HG02943 (cell line): ENCODE results near the gene GCN1.

Experiments
- ATAC-seq: cut with Tn5 transposase; IDR thresholded peaks from one replicate; pipeline ENCODE4 v1.9.1; 2021; ENCODE audit warnings: mild to moderate bottlenecking, low read depth, moderate library complexity; ENCODE audit not compliant: unreplicated experiment

The GCN1 gene

GRCh38 chr12:120098756-120099470 lies 95.6 kb downstream of the GCN1 start:
- no peak for ATAC-seq

DNA sequence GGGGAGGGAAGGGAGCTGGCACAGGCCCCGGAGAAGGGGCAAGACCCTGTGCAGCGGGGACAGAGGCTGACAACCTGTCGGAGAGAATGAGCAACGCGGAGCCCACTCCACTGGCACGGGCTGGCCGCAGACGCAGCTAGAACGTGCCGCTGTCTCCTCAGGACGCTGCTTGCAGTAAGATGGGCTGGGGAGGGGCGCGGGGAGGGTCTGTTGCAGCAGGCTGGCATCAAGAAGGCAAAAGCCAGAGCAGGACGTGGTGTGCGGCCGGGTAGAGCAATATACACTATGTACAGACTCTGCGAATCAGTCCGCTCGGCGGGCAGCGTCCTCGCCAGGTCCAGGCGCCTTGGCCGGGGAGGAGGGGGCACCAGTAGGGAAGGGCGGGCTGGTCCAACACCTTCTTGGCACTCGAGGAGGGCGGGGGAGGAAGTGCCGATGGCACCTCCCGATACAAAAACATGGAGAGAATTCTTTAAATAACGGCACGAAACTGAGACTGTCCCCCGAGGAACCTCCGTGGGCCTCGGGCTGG lies 97.8 kb downstream of the GCN1 start:
- ATAC-seq = no peak

DNA sequence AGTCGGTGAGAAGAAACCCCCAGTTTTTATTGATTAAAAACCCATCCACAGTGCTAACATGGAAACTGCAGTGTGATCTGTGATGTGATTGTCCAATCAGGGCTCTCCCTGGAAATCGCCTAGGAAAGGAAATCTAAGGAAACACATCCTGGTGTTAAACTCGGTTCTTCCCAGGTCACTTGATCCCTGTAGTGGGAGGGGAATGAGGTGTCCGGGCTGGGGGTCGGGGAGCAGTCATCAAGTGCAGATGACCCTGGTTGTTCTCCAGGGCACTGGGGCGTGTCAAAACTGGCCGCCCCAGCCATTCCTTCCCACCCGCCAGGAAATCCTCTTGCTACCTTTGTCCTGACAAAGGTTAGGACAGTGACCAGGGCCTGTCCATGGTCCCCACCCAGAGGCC lies 98.8 kb downstream of the GCN1 start:
- ATAC-seq = no peak

- ATAC-seq = no peak
Measured at GRCh38 chr12:120095331-120095730, 99.2 kb downstream of the GCN1 start.

- ATAC-seq = no peak
Measured at GRCh38 chr12:120094485-120094884, 100.0 kb downstream of the GCN1 start.

GRCh38 chr12:120093592-120094355 lies 100.7 kb downstream of the GCN1 start:
- no peak for ATAC-seq

GRCh38 chr12:120093336-120093591 lies 101.3 kb downstream of the GCN1 start:
- no peak for ATAC-seq

DNA sequence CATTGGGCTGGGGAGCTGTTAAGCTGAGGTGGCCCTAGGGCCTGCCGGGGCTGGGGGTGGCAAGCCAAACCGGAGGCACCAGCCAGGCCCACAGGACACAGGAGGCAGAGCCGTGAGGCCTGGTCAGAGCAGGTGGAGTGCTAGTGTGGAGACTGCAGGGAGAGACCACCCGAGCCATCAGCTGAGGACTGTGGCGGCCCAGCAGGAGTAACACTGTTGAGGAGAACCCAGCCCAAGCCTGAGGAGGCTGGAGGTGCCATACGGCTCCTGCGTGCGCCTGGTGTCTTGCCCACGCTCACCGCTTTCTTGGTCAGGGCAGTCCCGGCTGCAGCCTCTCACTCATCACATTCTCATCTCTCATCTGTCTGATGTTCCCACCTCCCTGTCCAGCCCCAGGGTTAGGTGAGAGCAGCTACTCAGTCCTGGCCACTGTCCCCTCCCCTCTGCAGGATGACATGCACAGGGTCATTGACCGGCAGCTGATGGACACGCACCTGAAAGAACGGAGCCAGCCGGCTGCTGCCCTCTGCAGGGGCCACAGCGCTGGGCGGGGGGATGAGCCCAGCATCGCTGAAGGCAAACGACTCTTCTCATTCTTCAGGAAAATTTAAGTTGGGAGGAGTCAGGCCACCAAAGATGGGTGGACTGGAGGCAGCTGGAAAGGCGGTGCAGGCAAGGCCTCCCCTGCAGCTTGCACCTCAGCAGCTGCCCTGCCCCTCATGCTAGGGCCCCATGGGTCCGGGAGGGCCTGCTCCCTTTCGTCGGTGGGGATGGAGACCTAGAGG lies 101.8 kb downstream of the GCN1 start:
- ATAC-seq = no peak

DNA sequence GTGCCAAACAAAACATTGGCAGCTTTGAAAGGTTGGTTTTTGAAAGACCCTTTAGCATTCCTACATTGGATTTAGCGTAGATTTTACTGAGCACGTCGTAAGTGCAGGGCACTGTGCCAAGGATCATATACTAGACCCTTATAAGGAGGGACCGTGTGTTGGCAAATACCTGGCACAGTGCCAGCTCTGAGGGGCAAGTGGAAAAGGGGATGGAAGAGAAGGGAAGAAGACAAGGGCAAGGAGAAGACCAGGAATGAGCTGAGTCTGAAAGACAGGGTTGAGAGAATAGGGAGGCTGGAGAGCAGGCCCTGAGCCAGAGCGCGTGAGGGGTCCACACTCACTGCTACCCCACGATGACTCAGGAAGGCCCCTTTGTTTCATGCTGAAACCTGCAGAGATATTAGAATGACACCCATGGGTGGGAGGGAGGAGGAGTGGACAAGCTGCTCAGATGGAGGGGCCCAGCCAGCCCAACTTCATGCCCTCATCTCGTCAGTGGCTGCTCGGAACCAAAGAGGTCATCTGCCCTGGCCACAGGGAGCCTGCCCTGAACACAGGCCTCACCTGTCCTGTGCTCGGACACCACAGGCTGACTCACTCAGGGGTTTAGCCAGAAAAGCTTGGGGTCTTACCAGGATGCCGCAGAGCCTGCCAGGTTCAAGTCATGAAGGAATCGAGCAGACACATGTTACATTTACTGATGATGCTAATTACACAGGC lies 103.0 kb downstream of the GCN1 start:
- no peak for ATAC-seq

DNA sequence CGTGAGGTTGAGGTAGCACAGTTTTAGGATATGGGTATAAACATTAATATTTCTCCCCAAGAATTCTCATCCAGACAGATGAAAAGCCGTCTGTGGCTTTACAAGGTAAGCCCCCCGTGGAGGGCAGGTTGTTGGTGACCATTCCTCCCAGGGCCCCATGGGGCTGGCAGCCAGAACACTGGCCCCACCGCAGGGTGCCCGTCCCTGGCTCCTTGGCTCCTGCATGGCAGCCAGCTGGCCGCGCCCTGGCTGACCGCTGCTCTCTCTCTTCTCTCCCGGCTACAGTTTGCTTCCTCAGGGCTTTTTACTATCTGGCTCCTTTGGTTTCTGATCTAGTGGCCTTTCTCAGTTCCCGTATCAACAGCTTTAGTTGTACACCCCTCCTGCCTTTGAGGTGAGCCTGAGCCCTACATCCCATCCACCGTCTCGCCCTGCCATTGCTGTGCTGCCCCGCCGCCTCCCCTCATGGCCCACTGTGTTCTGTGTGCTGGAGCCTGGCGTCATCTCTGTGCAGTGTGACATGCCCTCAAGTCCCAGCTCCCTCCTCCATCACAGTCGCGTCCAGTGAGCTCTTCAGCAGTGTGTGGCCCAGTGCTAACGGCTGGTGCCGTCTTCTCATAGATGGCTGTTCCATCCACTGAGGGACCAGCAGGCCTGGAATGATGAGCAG lies 103.8 kb downstream of the GCN1 start:
- ATAC-seq = no peak

DNA sequence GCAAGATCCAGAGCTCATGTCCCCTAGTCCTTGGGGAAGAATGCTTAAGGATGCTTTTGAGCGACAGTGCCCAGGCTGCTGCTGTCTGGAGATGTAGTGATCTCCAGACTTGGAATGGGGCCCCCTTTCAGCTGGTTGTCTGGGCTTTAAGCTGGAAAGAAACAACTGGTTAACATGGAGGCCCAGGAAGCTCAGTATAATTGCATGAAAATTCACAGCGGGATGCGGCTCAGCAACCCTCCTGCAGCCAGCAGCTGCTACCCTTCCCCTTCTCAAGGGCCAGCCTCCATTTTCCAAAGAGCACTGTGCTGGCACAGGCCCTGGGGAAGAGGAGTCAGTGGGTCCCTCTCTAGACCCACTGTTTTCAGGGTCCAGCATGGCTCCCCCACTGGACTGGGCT lies 104.3 kb downstream of the GCN1 start:
- ATAC-seq = no peak

- ATAC-seq = no peak
Measured at GRCh38 chr12:120089796-120090195, 104.7 kb downstream of the GCN1 start.

GRCh38 chr12:120089105-120089504 lies 105.4 kb downstream of the GCN1 start:
- ATAC-seq = no peak

- peak; percentile 95 for ATAC-seq
Measured at GRCh38 chr12:120086801-120087621, 107.5 kb downstream of the GCN1 start.

GRCh38 chr12:120085920-120086645 lies 108.4 kb downstream of the GCN1 start:
- no peak for ATAC-seq

DNA sequence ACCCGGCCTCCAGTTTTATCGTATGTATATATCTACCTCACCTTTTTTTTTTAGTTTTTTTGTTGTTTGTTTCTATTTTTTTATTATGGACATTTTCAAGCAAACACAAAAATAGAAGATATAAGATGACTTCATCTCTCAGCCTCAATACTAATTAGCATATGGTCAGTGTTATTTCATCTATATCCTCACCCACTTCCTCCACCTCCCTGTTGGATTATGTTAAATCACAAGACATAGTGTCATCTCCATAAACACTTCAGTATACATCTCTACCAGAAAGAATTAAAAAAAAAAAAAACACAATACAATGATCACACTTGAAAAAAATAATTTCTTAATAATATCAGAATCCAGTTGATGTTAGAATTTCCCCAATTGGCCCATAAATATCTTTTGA lies 112.9 kb downstream of the GCN1 start:
- ATAC-seq = no peak

DNA sequence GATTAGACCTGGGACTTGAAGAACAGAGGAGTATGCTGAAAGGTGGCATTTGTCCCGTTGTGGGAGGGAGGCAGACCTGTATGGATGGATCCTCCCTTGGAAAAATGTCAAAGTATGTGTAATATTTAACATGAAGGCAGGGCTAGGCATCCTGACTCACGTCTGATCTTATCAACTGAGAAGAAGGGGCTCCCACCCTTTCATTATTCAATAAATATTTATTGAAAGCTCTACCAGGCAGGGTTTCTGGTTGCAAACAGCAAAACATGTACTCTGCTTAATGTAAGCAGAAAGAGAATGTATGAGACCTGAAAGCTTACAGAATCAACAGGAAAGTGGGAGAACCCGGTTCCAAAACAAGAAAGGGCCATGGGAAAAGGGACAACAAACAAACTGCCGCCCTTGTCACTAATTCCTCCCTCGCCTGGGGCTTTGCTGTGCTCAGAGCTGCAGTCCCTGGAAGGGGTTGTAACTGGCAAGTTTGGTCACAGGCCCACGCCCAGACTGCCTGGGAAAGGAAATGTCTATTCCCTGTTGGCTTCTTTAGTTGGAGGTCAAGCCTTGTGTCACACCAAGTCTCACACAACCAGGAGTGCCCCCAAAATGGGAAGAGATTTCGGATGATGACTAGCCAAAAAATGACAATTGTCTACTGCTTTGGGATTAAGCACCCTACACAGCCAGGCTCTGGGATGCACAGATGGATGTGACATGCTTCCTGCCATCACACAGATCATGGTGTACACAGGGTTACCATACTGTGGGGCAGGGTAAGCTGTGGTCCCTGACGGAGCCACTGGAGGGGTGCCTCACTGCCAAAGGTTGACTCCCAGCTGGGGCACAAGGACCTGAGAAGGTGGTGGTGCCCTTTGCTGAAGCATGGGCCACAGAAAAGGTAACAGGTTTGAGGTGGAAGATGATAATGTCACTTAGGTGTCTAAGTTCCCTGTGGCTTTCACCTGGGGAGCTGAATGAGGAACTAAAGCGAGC lies 114.8 kb downstream of the GCN1 start:
- ATAC-seq = no peak

GRCh38 chr12:120078868-120079267 lies 115.6 kb downstream of the GCN1 start:
- no peak for ATAC-seq
